Kidney (tissue), 14 donors: Measurements from ENCODE around the gene TIMP3. TPM values are rescaled to one million over a fixed set of nuclear protein-coding genes. Genes with fewer than 3 reads are reported as not detected.

Source experiments
- DNase-seq, 5 donors: peaks; one replicate each; pipeline ENCODE4 v3.0.0-alpha.2; 2013 to 2020
- FAIRE-seq: peaks from 2 replicates; lab custom pipeline; 2012; peaks lifted over from hg19 to GRCh38; lab: Jason Lieb, UNC
- H3K27ac ChIP-seq, 2 donors: one replicate each; pipeline ENCODE4 v1.7.0; 2013; ENCODE audit warnings: low read depth in 2 of 2, low read length in 2 of 2, inconsistent platforms in 1 of 2
- H3K27me3 ChIP-seq: one replicate; pipeline ENCODE4 v1.7.1; 2013; ENCODE audit warnings: low read length, inconsistent platforms; ENCODE audit not compliant: control insufficient read depth, insufficient read depth
- H3K36me3 ChIP-seq, 3 donors: one replicate each; pipeline versions ENCODE4 v1.7.0 to v1.7.1; 2013; ENCODE audit warnings: low read length in 3 of 3, control low read depth in 1 of 3, inconsistent platforms in 1 of 3; ENCODE audit not compliant: insufficient read depth in 3 of 3, control insufficient read depth in 2 of 3
- H3K4me1 ChIP-seq, 3 donors: one replicate each; pipeline versions ENCODE4 v1.7.0 to v1.7.1; 2013; ENCODE audit warnings: low read length in 3 of 3, inconsistent platforms in 1 of 3, low read depth in 1 of 3; ENCODE audit not compliant: control insufficient read depth in 2 of 3, insufficient read depth in 2 of 3
- H3K4me3 ChIP-seq, 3 donors: one replicate each; pipeline versions ENCODE4 v1.7.0 to v1.8.1; 2013; ENCODE audit warnings: low read length in 3 of 3, control low read depth in 1 of 3, inconsistent platforms in 1 of 3
- H3K9ac ChIP-seq, 3 donors: one replicate each; pipeline versions ENCODE4 v1.7.0 to v1.7.1; 2013; ENCODE audit warnings: low read length in 3 of 3, control low read depth in 1 of 3, inconsistent platforms in 1 of 3
- H3K9me3 ChIP-seq, 3 donors: one replicate each; pipeline versions ENCODE4 v1.7.0 to v1.7.1; 2013; ENCODE audit warnings: low read length in 3 of 3, control low read depth in 1 of 3, inconsistent platforms in 1 of 3; ENCODE audit not compliant: control insufficient read depth in 2 of 3, insufficient read depth in 1 of 3
- CTCF ChIP-seq: IDR thresholded peaks from 3 replicates; pipeline ENCODE4 v1.5.1; 2012; ENCODE audit warnings: mild to moderate bottlenecking, moderate library complexity, borderline replicate concordance; ENCODE audit not compliant: insufficient read depth; ENCODE audit errors: extremely low read depth
- intact Hi-C: fragments of 100-400 bp; cut with DNase I; formaldehyde crosslinking; loops from one replicate; pipeline ENCODE4 v1.11.1; 2022
- polyA plus RNA-seq: library from polyadenylated mRNA; stranded (reverse); fragments of 350-450 nt; fragmentation: Illumina TruSeq; extraction: RNeasy Lipid Tissue Mini Kit (QIAGEN cat#74804); gene quantifications from one replicate; pipeline ENCODE4 v1.2.3, GENCODE V29; 2014; ENCODE audit warnings: low read depth, low replicate concordance; ENCODE audit not compliant: insufficient read depth
- total RNA-seq: library from RNA; stranded (reverse); fragmentation: NEBNext Ultra II Directional; extraction: Animal tissue kit (Norgen Biotek cat#: 25700); gene quantifications from one replicate; pipeline ENCODE4 v1.2.1, GENCODE V29; 2021
- donor health status: control.
- donor health status: control.
- donor health status: control.
- donor health status: control.
- donor health status: control.
- donor health status: DM: yes; HTN: yes; CAD: no.
- donor health status: Normal renal cell carcinoma (clear cell type).

The TIMP3 gene
- total and polyA plus RNA-seq, 2 donors from 2014 or later, result 198 to 818 TPM

- Histone ChIP-seq H3K9me3 (no peaks in the 10 kb centered on the region), H3K4me1 (peaks cover 0 to 41% (median 38%) of the 10 kb centered on the region in 3 donors), H3K4me3 (no peak overlapping the region), H3K36me3 (no peaks in the 10 kb centered on the region), H3K9ac (no peak overlapping the region), H3K27me3 (no peaks in the 10 kb centered on the region), H3K27ac (no peak overlapping the region)
- no peak for TF ChIP-seq CTCF
- FAIRE-seq (no peak), DNase-seq (no peak)
- intact Hi-C loops, result no loop called here
These were observed 13.6 kb downstream of the TIMP3 start for GRCh38 chr22:32815059-32815458.

- Histone ChIP-seq H3K9ac (no peak overlapping the region), H3K4me3 (no peak overlapping the region), H3K36me3 (no peaks in the 10 kb centered on the region), H3K9me3 (no peaks in the 10 kb centered on the region), H3K27me3 (no peaks in the 10 kb centered on the region), H3K27ac (peak overlapping the region in 1 of 2 donors; percentile 48), H3K4me1 (peaks cover 0 to 41% (median 32%) of the 10 kb centered on the region in 3 donors)
- no peak for TF ChIP-seq CTCF
- no peak for DNase-seq
- intact Hi-C loops, result no loop called here
- FAIRE-seq, result no peak
These were observed 14.4 kb downstream of the TIMP3 start for GRCh38 chr22:32815943-32816342.

GRCh38 chr22:32817137-32817730 is 15.7 kb downstream of the TIMP3 start:
- intact Hi-C loops, result no loop called here
- Histone ChIP-seq H3K36me3 (no peaks in the 10 kb centered on the region), H3K27ac (peak overlapping the region; percentile 29 to 59), H3K9me3 (no peaks in the 10 kb centered on the region), H3K27me3 (no peaks in the 10 kb centered on the region), H3K4me3 (no peak overlapping the region), H3K4me1 (peaks cover 0 to 43% (median 32%) of the 10 kb centered on the region in 3 donors), H3K9ac (no peak overlapping the region)
- DNase-seq, result no peak
- no peak for TF ChIP-seq CTCF
- no peak for FAIRE-seq
